ENCODE data around the gene ATXN1. TPM values are rescaled to one million over a fixed set of nuclear protein-coding genes. Genes with fewer than 3 reads are reported as not detected.

The ATXN1 gene
- total and polyA plus RNA-seq, 3 donors from 2014 or later = 12.8 to 84.1 (median 64.3) TPM

GRCh38 chr6:16404456-16404855 lies 356.8 kb downstream of the ATXN1 start:
- no peak for DNase-seq
- Histone ChIP-seq H3K27ac (no peak overlapping the region), H3K4me3 (no peak overlapping the region), H3K9me3 (no peaks in the 10 kb centered on the region), H3K36me3 (ENCODE audit: low read depth, missing control alignments) (no peaks in the 10 kb centered on the region), H3K4me1 (peaks cover 8% of the 10 kb centered on the region), H3K27me3 (no peaks in the 10 kb centered on the region)
- WGBS, 2 donors = 84 to 90% methylated on average over 15 of the region's 15 CpGs
- intact Hi-C loops (cut with DNase I; ENCODE audit: low total_unique reads) = loop anchor here (10.0 kb wide), 1 partner anchor 70 kb away; no protein-coding TSS in a partner anchor
- TF ChIP-seq CTCF (IDR thresholded peaks at IDR 0.05) (no peak), POLR2A (IDR thresholded peaks at IDR 0.05) (no peak)

GRCh38 chr6:16403831-16404230 lies 357.4 kb downstream of the ATXN1 start:
- TF ChIP-seq POLR2A (IDR thresholded peaks at IDR 0.05) = no peak
- TF ChIP-seq CTCF (IDR thresholded peaks at IDR 0.05) = no peak
- WGBS, 2 donors = 37 to 41% methylated on average over 3 of the region's 3 CpGs
- H3K9me3 ChIP-seq = no peaks in the 10 kb centered on the region
- H3K36me3 ChIP-seq (ENCODE audit: low read depth, missing control alignments) = no peaks in the 10 kb centered on the region
- no peak overlapping the region for H3K4me3 ChIP-seq
- DNase-seq = no peak
- intact Hi-C loops (cut with DNase I; ENCODE audit: low total_unique reads) = loop anchor here (10.0 kb wide), 1 partner anchor 69 kb away; no protein-coding TSS in a partner anchor
- H3K27ac ChIP-seq = no peak overlapping the region
- peaks cover 9% of the 10 kb centered on the region for H3K4me1 ChIP-seq
- no peaks in the 10 kb centered on the region for H3K27me3 ChIP-seq

GRCh38 chr6:16402581-16402900 lies 358.7 kb downstream of the ATXN1 start:
- Histone ChIP-seq H3K9me3 (no peaks in the 10 kb centered on the region), H3K4me3 (no peak overlapping the region), H3K27me3 (no peaks in the 10 kb centered on the region), H3K36me3 (ENCODE audit: low read depth, missing control alignments) (no peaks in the 10 kb centered on the region), H3K27ac (no peak overlapping the region), H3K4me1 (peaks cover 9% of the 10 kb centered on the region)
- 30 to 44% methylated on average over 2 of the region's 2 CpGs for WGBS, 2 donors
- TF ChIP-seq CTCF (IDR thresholded peaks at IDR 0.05) (no peak), POLR2A (IDR thresholded peaks at IDR 0.05) (no peak)
- intact Hi-C loops (cut with DNase I; ENCODE audit: low total_unique reads) = loop anchor here (10.0 kb wide), 1 partner anchor 68 kb away; no protein-coding TSS in a partner anchor
- DNase-seq = peak; percentile 48

- no peak for DNase-seq
- intact Hi-C loops (cut with DNase I; ENCODE audit: low total_unique reads) = loop anchor here (10.0 kb wide), 1 partner anchor 66 kb away; no protein-coding TSS in a partner anchor
Measured at GRCh38 chr6:16400248-16400760, 361.0 kb downstream of the ATXN1 start.

More at GRCh38 chr6:16400248-16400760, 361.0 kb downstream of the ATXN1 start:
- Histone ChIP-seq H3K27me3 (no peaks in the 10 kb centered on the region), H3K9me3 (no peaks in the 10 kb centered on the region), H3K4me1 (peaks cover 9% of the 10 kb centered on the region), H3K27ac (no peak overlapping the region), H3K36me3 (ENCODE audit: low read depth, missing control alignments) (no peaks in the 10 kb centered on the region), H3K4me3 (no peak overlapping the region)
- 56 to 69% methylated on average over 3 of the region's 3 CpGs for WGBS, 2 donors
- TF ChIP-seq CTCF (IDR thresholded peaks at IDR 0.05) (no peak), POLR2A (IDR thresholded peaks at IDR 0.05) (no peak)

All from testis (tissue), 3 donors.